H9 (cell line): Measurements from ENCODE around the gene GOLGA8S. TPM values are rescaled to one million over a fixed set of nuclear protein-coding genes. Genes with fewer than 3 reads are reported as not detected.
"Not testable (repeated sequence)": the region's sequence is repeated elsewhere in the genome, so short reads cannot be mapped to it uniquely, and the experiment has no call there.

Experiments
- DNase-seq: peaks from one replicate; pipeline ENCODE4 v3.0.0-alpha.2; 2017
- H2AFZ ChIP-seq: one replicate; pipeline ENCODE4 v1.6.1; 2013; ENCODE audit warnings: mild to moderate bottlenecking, low read length, control low read depth, moderate library complexity
- H2AK5ac ChIP-seq: 2 replicates; pipeline ENCODE4 v1.6.1; 2013; ENCODE audit warnings: low read length, control low read depth, mixed read lengths; ENCODE audit not compliant: insufficient read length
- H2BK120ac ChIP-seq: one replicate; pipeline ENCODE4 v1.6.1; 2013; ENCODE audit warnings: low read depth, mild to moderate bottlenecking, low read length, control low read depth, inconsistent platforms; ENCODE audit not compliant: poor library complexity, severe bottlenecking
- H2BK12ac ChIP-seq: 2 replicates; pipeline ENCODE4 v1.6.1; 2013; ENCODE audit warnings: low read length, control low read depth, mixed read lengths, low read depth; ENCODE audit not compliant: insufficient read length
- H2BK15ac ChIP-seq: 2 replicates; pipeline ENCODE4 v1.6.1; 2013; ENCODE audit warnings: low read depth, low read length, control low read depth
- H2BK20ac ChIP-seq: one replicate; pipeline ENCODE4 v1.6.1; 2013; ENCODE audit warnings: low read depth, mild to moderate bottlenecking, low read length, control low read depth, inconsistent platforms; ENCODE audit not compliant: poor library complexity, severe bottlenecking
- H2BK5ac ChIP-seq: 2 replicates; pipeline ENCODE4 v1.6.1; 2013; ENCODE audit warnings: low read length, control low read depth, mixed read lengths; ENCODE audit not compliant: insufficient read length
- H3K14ac ChIP-seq: 2 replicates; pipeline ENCODE4 v1.6.1; 2013; ENCODE audit warnings: low read length, control low read depth; ENCODE audit not compliant: insufficient read depth
- H3K18ac ChIP-seq: 2 replicates; pipeline ENCODE4 v1.6.1; 2013; ENCODE audit warnings: low read depth, mild to moderate bottlenecking, mixed read lengths, low read length, control low read depth; ENCODE audit not compliant: insufficient read length
- H3K23ac ChIP-seq: 2 replicates; pipeline ENCODE4 v1.6.1; 2013; ENCODE audit warnings: low read length, control low read depth, mixed read lengths, low read depth; ENCODE audit not compliant: insufficient read length
- H3K23me2 ChIP-seq: 2 replicates; pipeline ENCODE4 v1.6.1; 2013; ENCODE audit warnings: low read depth, mild to moderate bottlenecking, mixed read lengths, low read length, control low read depth; ENCODE audit not compliant: insufficient read length, poor library complexity, severe bottlenecking
- H3K27ac ChIP-seq: 2 replicates; pipeline ENCODE4 v1.5.1; 2013; ENCODE audit warnings: low read length, control low read depth, mixed read lengths, low read depth; ENCODE audit not compliant: insufficient read length
- H3K27me3 ChIP-seq: 2 replicates; pipeline ENCODE4 v1.6.1; 2013; ENCODE audit warnings: low read length, control low read depth, inconsistent platforms; ENCODE audit not compliant: insufficient read depth
- H3K4ac ChIP-seq: 2 replicates; pipeline ENCODE4 v1.6.1; 2013; ENCODE audit warnings: low read depth, mild to moderate bottlenecking, control low read depth, inconsistent platforms, low read length, moderate library complexity
- H3K4me1 ChIP-seq: 2 replicates; pipeline ENCODE4 v1.6.1; 2013; ENCODE audit warnings: low read length, control low read depth, inconsistent platforms; ENCODE audit not compliant: insufficient read depth
- H3K4me2 ChIP-seq: 2 replicates; pipeline ENCODE4 v1.6.1; 2013; ENCODE audit warnings: low read length, control low read depth, mixed read lengths; ENCODE audit not compliant: insufficient read length, insufficient read depth
- H3K56ac ChIP-seq: 2 replicates; pipeline ENCODE4 v1.6.1; 2013; ENCODE audit warnings: low read depth, mild to moderate bottlenecking, mixed read lengths, low read length, control low read depth; ENCODE audit not compliant: insufficient read length
- H3K79me1 ChIP-seq: 2 replicates; pipeline ENCODE4 v1.6.1; 2013; ENCODE audit warnings: low read depth, mild to moderate bottlenecking, moderate library complexity, low read length, control low read depth, inconsistent platforms; ENCODE audit not compliant: insufficient read depth, poor library complexity, severe bottlenecking
- H3K79me2 ChIP-seq: 2 replicates; pipeline ENCODE4 v1.6.1; 2013; ENCODE audit warnings: low read length, control low read depth, inconsistent platforms; ENCODE audit not compliant: insufficient read depth
- H3K9ac ChIP-seq: 2 replicates; pipeline ENCODE4 v1.6.1; 2013; ENCODE audit warnings: low read length, control low read depth, mixed read lengths; ENCODE audit not compliant: insufficient read length; ENCODE audit errors: extremely low read depth
- H3K9me3 ChIP-seq: one replicate; pipeline ENCODE4 v1.6.1; 2013; ENCODE audit warnings: low read depth, low read length, inconsistent platforms; ENCODE audit not compliant: control insufficient read depth
- H3T11ph ChIP-seq: one replicate; pipeline ENCODE4 v1.6.1; 2013; ENCODE audit warnings: mild to moderate bottlenecking, low read length, control low read depth, inconsistent platforms
- H4K20me1 ChIP-seq: one replicate; pipeline ENCODE4 v1.6.1; 2013; ENCODE audit not compliant: control insufficient read depth, insufficient read length, insufficient read depth
- H4K5ac ChIP-seq: 2 replicates; pipeline ENCODE4 v1.6.1; 2013; ENCODE audit warnings: low read depth, mild to moderate bottlenecking, mixed read lengths, low read length, control low read depth; ENCODE audit not compliant: insufficient read length
- H4K8ac ChIP-seq: replicated peaks from 2 replicates; pipeline ENCODE4 v1.6.1; 2013; ENCODE audit warnings: low read length, control low read depth, mixed read lengths, low read depth; ENCODE audit not compliant: insufficient read length
- H4K91ac ChIP-seq: 2 replicates; pipeline ENCODE4 v1.6.1; 2013; ENCODE audit warnings: low read depth, mild to moderate bottlenecking, moderate library complexity, mixed read lengths, low read length, control low read depth; ENCODE audit not compliant: insufficient read length
- H3K27ac Mint-ChIP-seq, 3 experiments: 2 replicates in 2 of 3; 3 replicates in 1 of 3; pipeline ENCODE4 v1.8.0; 2020 to 2021; ENCODE audit warnings: mixed read lengths in 3 of 3, mild to moderate bottlenecking in 1 of 3, moderate library complexity in 1 of 3
- H3K27me3 Mint-ChIP-seq: 2 replicates; pipeline ENCODE4 v1.8.0; 2021; ENCODE audit warnings: low read depth, mild to moderate bottlenecking, moderate library complexity, mixed read lengths
- H3K36me3 Mint-ChIP-seq, 3 experiments: 2 replicates in 2 of 3; 3 replicates in 1 of 3; pipeline ENCODE4 v1.8.0; 2020 to 2021; ENCODE audit warnings: low read depth in 3 of 3, mixed read lengths in 3 of 3; ENCODE audit not compliant: insufficient read depth in 1 of 3
- H3K4me1 Mint-ChIP-seq, 2 experiments: 2 replicates each; pipeline ENCODE4 v1.8.0; 2020; ENCODE audit warnings: mixed read lengths in 2 of 2
- H3K4me3 Mint-ChIP-seq, 2 experiments: 2 replicates in 1 of 2; 3 replicates in 1 of 2; pipeline ENCODE4 v1.8.0; 2020 to 2021; ENCODE audit warnings: mild to moderate bottlenecking in 2 of 2, mixed read lengths in 2 of 2, moderate library complexity in 1 of 2
- H3K9me3 Mint-ChIP-seq, 2 experiments: 2 replicates in 1 of 2; 3 replicates in 1 of 2; pipeline ENCODE4 v1.8.0; 2020; ENCODE audit warnings: mild to moderate bottlenecking in 2 of 2, mixed read lengths in 2 of 2, moderate library complexity in 1 of 2
- WGBS: extraction: QIAGEN DNeasy Blood & Tissue Kit; methylation state at CpG from one replicate; pipeline ENCODE4 v1.1.7; 2013; ENCODE audit warnings: missing lambda C conversion rate, low lambda C conversion rate, mixed read lengths; ENCODE audit not compliant: insufficient read length; ENCODE audit errors: extremely low coverage; 5-methylcytosine and 5-hydroxymethylcytosine counted together
- total RNA-seq: library from RNA; stranded (reverse); gene quantifications from 2 replicates; pipeline ENCODE4 v1.2.1, GENCODE V29; 2021
- TF ChIP-seq, protein P1 (sequence below): fragments of 200-600 bp; sonication (generic); conservative IDR thresholded peaks from 3 replicates; pipeline ENCODE4 v1.8.0; 2021; ENCODE audit warnings: antibody characterized with exemption, mild to moderate bottlenecking

The GOLGA8S gene
- total RNA-seq, 1 experiment from 2014 or later: 0.07 TPM

GRCh38 chr15:23370578-23370977 is 16.0 kb downstream of the GOLGA8S start:
- H3K4me1 Mint-ChIP-seq: peaks cover 2% of the 10 kb centered on the region in 2 experiments; a peak in 3 of 4 replicates
- no peak overlapping the region for H3K27ac ChIP-seq
- H3K9ac ChIP-seq: no peak overlapping the region
- no peak overlapping the region for H3K4ac ChIP-seq
- H2BK12ac ChIP-seq: no peak overlapping the region
- H4K5ac ChIP-seq: no peak overlapping the region
- no peak overlapping the region for H3T11ph ChIP-seq
- peaks cover 30 to 40% of the 10 kb centered on the region in 2 experiments for H3K9me3 Mint-ChIP-seq
- H2BK120ac ChIP-seq: no peak overlapping the region
- no peak overlapping the region for H2BK15ac ChIP-seq
- no peaks in the 10 kb centered on the region for H3K9me3 ChIP-seq
- WGBS: no CpG with 5 or more reads among the region's 2 CpGs
- no peak overlapping the region for H2BK20ac ChIP-seq
- no peak overlapping the region for H3K56ac ChIP-seq
- H3K27me3 Mint-ChIP-seq: no peaks in the 10 kb centered on the region
- DNase-seq: no peak
- no peak overlapping the region for H3K4me2 ChIP-seq
- H3K14ac ChIP-seq: no peak overlapping the region
- no peaks in the 10 kb centered on the region for H3K4me1 ChIP-seq
- H2AK5ac ChIP-seq: no peak overlapping the region
- no peaks in the 10 kb centered on the region for H3K79me1 ChIP-seq
- H4K8ac ChIP-seq: no peak overlapping the region
- H4K91ac ChIP-seq: no peak overlapping the region
- no peak overlapping the region for H3K23ac ChIP-seq
- H3K27ac Mint-ChIP-seq: no peak overlapping the region
- H3K4me3 Mint-ChIP-seq: no peak overlapping the region
- H3K18ac ChIP-seq: no peak overlapping the region
- H3K79me2 ChIP-seq: no peaks in the 10 kb centered on the region
- H3K23me2 ChIP-seq: no peaks in the 10 kb centered on the region
- no peaks in the 10 kb centered on the region; a peak in 1 of 7 replicates for H3K36me3 Mint-ChIP-seq
- no peak overlapping the region for H2AFZ ChIP-seq
- no peaks in the 10 kb centered on the region for H4K20me1 ChIP-seq
- H3K27me3 ChIP-seq: no peaks in the 10 kb centered on the region
- H2BK5ac ChIP-seq: no peak overlapping the region
- TF ChIP-seq, protein P1, sequence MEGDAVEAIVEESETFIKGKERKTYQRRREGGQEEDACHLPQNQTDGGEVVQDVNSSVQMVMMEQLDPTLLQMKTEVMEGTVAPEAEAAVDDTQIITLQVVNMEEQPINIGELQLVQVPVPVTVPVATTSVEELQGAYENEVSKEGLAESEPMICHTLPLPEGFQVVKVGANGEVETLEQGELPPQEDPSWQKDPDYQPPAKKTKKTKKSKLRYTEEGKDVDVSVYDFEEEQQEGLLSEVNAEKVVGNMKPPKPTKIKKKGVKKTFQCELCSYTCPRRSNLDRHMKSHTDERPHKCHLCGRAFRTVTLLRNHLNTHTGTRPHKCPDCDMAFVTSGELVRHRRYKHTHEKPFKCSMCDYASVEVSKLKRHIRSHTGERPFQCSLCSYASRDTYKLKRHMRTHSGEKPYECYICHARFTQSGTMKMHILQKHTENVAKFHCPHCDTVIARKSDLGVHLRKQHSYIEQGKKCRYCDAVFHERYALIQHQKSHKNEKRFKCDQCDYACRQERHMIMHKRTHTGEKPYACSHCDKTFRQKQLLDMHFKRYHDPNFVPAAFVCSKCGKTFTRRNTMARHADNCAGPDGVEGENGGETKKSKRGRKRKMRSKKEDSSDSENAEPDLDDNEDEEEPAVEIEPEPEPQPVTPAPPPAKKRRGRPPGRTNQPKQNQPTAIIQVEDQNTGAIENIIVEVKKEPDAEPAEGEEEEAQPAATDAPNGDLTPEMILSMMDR: no peak

- not testable (repeated sequence) for H3K79me1 ChIP-seq, H3K27ac Mint-ChIP-seq
Observed at GRCh38 chr15:23371134-23371533, 16.6 kb downstream of the GOLGA8S start.

More at GRCh38 chr15:23371134-23371533, 16.6 kb downstream of the GOLGA8S start:
- H3K9me3 ChIP-seq, H3K79me2 ChIP-seq, H3K14ac ChIP-seq, H2AK5ac ChIP-seq, H4K8ac ChIP-seq, H2BK120ac ChIP-seq, H3K9ac ChIP-seq, H3K4me2 ChIP-seq, H3T11ph ChIP-seq, H3K36me3 Mint-ChIP-seq, H3K27ac ChIP-seq, H2BK20ac ChIP-seq, H2AFZ ChIP-seq, H4K5ac ChIP-seq, H2BK15ac ChIP-seq, H3K18ac ChIP-seq, H2BK5ac ChIP-seq, H3K23me2 ChIP-seq, H3K23ac ChIP-seq, H2BK12ac ChIP-seq, H4K91ac ChIP-seq, H3K27me3 ChIP-seq, H3K4ac ChIP-seq, H4K20me1 ChIP-seq, H3K4me1 Mint-ChIP-seq, H3K4me1 ChIP-seq, H3K27me3 Mint-ChIP-seq, H3K56ac ChIP-seq, DNase-seq, H3K4me3 Mint-ChIP-seq: not testable (repeated sequence)
- WGBS: no CpG with 5 or more reads among the region's 4 CpGs
- H3K9me3 Mint-ChIP-seq: peaks cover 31 to 40% of the 10 kb centered on the region in 2 experiments
